Body of pancreas (tissue), 4 donors: ENCODE measurements around the gene EPC2. TPM values are rescaled to one million over a fixed set of nuclear protein-coding genes. Genes with fewer than 3 reads are reported as not detected.
A peak's percentile ranks its signal among the peaks of the same experiment; 100 is the strongest.

Source experiments
- ATAC-seq: fragments of 150-250 bp; one replicate; pipeline ENCODE4 v1.9.1; 2016
- DNase-seq, 4 donors: peaks; one replicate each; pipeline ENCODE4 v3.0.0-alpha.2; 2019
- H3K27ac ChIP-seq, 4 donors: fragments of 200-600 bp; sonication (generic); 1 replicate in 3 of 4; 2 replicates in 1 of 4; pipeline versions ENCODE4 v1.5.1 to v1.6.1; 2016 to 2019; ENCODE audit warnings: mild to moderate bottlenecking in 1 of 4, mixed read lengths in 1 of 4, moderate library complexity in 1 of 4
- H3K27me3 ChIP-seq, 2 donors: fragments of 200-600 bp; sonication (generic); one replicate each; pipeline ENCODE4 v1.6.0; 2016; ENCODE audit warnings: mild to moderate bottlenecking in 1 of 2
- H3K36me3 ChIP-seq, 2 donors: fragments of 200-600 bp; sonication (generic); replicated peaks in 1 of 2; 2 replicates each; pipeline ENCODE4 v1.5.1; 2016; ENCODE audit warnings: low read depth in 2 of 2; ENCODE audit not compliant: insufficient read depth in 1 of 2
- H3K4me1 ChIP-seq: fragments of 200-600 bp; sonication (generic); one replicate; pipeline ENCODE4 v1.6.0; 2016
- H3K4me3 ChIP-seq, 2 donors: fragments of 200-600 bp; sonication (generic); 1 replicate in 1 of 2; 2 replicates in 1 of 2; pipeline ENCODE4 v1.5.1; 2016 to 2019
- H3K9me3 ChIP-seq, 3 donors: fragments of 200-600 bp; sonication (generic); 1 replicate in 2 of 3; 2 replicates in 1 of 3; pipeline ENCODE4 v1.5.1; 2016
- CTCF ChIP-seq, 7 experiments: fragments of 450-650 bp in 4 of 7; fragments of 200-600 bp in 3 of 7; sonication (generic) in 3 of 7; IDR thresholded peaks; one replicate each; pipeline ENCODE4 v1.5.1; 2016 to 2019; ENCODE audit warnings: antibody characterized with exemption in 7 of 7
- POLR2A ChIP-seq, 3 donors: fragments of 450-650 bp; IDR thresholded peaks; one replicate each; pipeline ENCODE4 v1.6.1; 2016; ENCODE audit warnings: antibody characterized with exemption in 3 of 3, mild to moderate bottlenecking in 2 of 3
- WGBS, 2 donors: methylation state at CpG; one replicate each; pipeline ENCODE4 v1.1.5; 2017; 5-methylcytosine and 5-hydroxymethylcytosine counted together
- intact Hi-C: fragments of 100-400 bp; cut with DNase I; formaldehyde crosslinking; loops from one replicate; pipeline ENCODE4 v1.15.1; 2023
- total RNA-seq, 2 donors: library from RNA; depleted of rRNA; stranded (reverse); fragments of >200 nt; gene quantifications; one replicate each; pipeline ENCODE4 v1.1.0, GENCODE V29; 2016

The EPC2 gene
- total RNA-seq, 2 donors from 2014 or later = 19.2 to 21.1 TPM

- intact Hi-C loops = no loop called here
- H3K27me3 ChIP-seq = no peaks in the 10 kb centered on the region
- TF ChIP-seq CTCF (IDR thresholded peaks at IDR 0.05) = no peak
- no peak for TF ChIP-seq POLR2A (IDR thresholded peaks at IDR 0.05)
- H3K4me3 ChIP-seq = no peak overlapping the region
- DNase-seq (peak in 2 of 4 donors; percentile 10 to 32), ATAC-seq (no peak)
- H3K9me3 ChIP-seq = no peaks in the 10 kb centered on the region
- no peak overlapping the region for H3K27ac ChIP-seq
- 76 to 83% methylated on average over 20 of the region's 20 CpGs for WGBS, 2 donors
- peaks cover 25% of the 10 kb centered on the region for H3K4me1 ChIP-seq
- H3K36me3 ChIP-seq = no peaks in the 10 kb centered on the region
Measured at GRCh38 chr2:148720501-148721001, 76.0 kb downstream of the EPC2 start.

DNA sequence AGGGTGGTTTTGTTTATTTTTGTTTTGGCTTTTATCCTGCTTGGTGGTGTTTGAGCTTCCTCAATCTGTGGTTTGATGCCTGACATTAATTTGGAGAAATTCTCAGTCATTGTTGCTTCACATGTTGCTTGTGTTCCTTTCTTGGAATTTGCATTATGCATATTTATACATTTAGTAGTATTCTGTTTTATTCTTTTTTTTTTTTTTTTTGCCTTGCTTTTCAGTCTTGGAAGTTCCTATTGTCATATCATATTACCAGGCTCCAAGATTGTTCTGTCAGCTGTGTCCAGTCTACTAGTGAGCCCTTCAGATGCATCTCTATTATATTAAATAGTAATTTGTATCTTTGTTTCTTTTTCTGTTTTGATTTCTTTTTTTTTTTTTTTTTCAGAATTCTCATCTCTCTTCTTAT is 77.0 kb downstream of the EPC2 start:
- DNase-seq = no peak
- no peaks in the 10 kb centered on the region for H3K9me3 ChIP-seq
- no peak overlapping the region for H3K27ac ChIP-seq
- ATAC-seq = no peak
- TF ChIP-seq POLR2A (IDR thresholded peaks at IDR 0.05) = no peak
- peaks cover 25% of the 10 kb centered on the region for H3K4me1 ChIP-seq
- H3K36me3 ChIP-seq = no peaks in the 10 kb centered on the region
- H3K27me3 ChIP-seq = no peaks in the 10 kb centered on the region
- intact Hi-C loops = no loop called here
- no peak overlapping the region for H3K4me3 ChIP-seq

- intact Hi-C loops = no loop called here
- Histone ChIP-seq H3K27me3 (no peaks in the 10 kb centered on the region), H3K27ac (no peak overlapping the region), H3K9me3 (no peaks in the 10 kb centered on the region), H3K4me1 (peaks cover 25% of the 10 kb centered on the region), H3K4me3 (no peak overlapping the region), H3K36me3 (no peaks in the 10 kb centered on the region)
- ATAC-seq = no peak
- DNase-seq = no peak
- 91 to 94% methylated on average over 5 of the region's 5 CpGs for WGBS, 2 donors
- no peak for TF ChIP-seq CTCF (IDR thresholded peaks at IDR 0.05)
- no peak for TF ChIP-seq POLR2A (IDR thresholded peaks at IDR 0.05)
Measured at GRCh38 chr2:148721991-148722777, 77.6 kb downstream of the EPC2 start.

- intact Hi-C loops = no loop called here
- H3K27me3 ChIP-seq = no peaks in the 10 kb centered on the region
- no peak overlapping the region for H3K4me3 ChIP-seq
- DNase-seq (no peak), ATAC-seq (no peak)
- 74 to 88% methylated on average over 1 of the region's 1 CpG for WGBS, 2 donors
- H3K4me1 ChIP-seq = peaks cover 15% of the 10 kb centered on the region
- no peaks in the 10 kb centered on the region for H3K36me3 ChIP-seq
- no peak overlapping the region for H3K27ac ChIP-seq
- TF ChIP-seq POLR2A (IDR thresholded peaks at IDR 0.05) (no peak), CTCF (IDR thresholded peaks at IDR 0.05) (no peak)
- no peaks in the 10 kb centered on the region for H3K9me3 ChIP-seq
Measured at GRCh38 chr2:148725564-148725963, 81.0 kb downstream of the EPC2 start.

DNA sequence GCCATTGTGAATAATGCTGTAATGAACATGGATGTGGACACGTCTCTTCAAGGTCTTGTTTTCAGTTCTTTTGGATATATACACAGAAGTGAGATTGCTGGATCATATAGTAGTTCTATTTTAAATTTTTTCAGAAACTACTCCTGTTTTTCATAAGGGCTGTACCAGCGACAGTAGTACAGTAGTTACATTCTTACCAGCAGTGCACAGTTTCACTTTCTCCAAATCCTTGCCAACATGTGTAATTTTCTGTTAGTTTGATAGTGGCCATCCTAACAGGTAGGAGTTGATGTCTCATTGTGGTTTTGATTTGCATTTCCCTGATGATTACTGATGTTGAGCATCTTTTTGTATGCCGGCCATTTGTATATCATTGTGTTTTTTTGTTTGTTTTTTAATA is 81.7 kb downstream of the EPC2 start:
- no peak for ATAC-seq

More for the DNA sequence above, 81.7 kb downstream of the EPC2 start:
- Histone ChIP-seq H3K4me3 (no peak overlapping the region), H3K27me3 (no peaks in the 10 kb centered on the region), H3K36me3 (no peaks in the 10 kb centered on the region), H3K9me3 (no peaks in the 10 kb centered on the region), H3K27ac (no peak overlapping the region), H3K4me1 (peaks cover 8% of the 10 kb centered on the region)
- DNase-seq = no peak
- intact Hi-C loops = no loop called here
- no peak for TF ChIP-seq CTCF (IDR thresholded peaks at IDR 0.05)
- TF ChIP-seq POLR2A (IDR thresholded peaks at IDR 0.05) = no peak
- 73 to 96% methylated on average over 3 of the region's 3 CpGs for WGBS, 2 donors
